GM18868 (cell line): Measurements from ENCODE around the gene NCKAP1.
"Not testable (repeated sequence)": the region's sequence is repeated elsewhere in the genome, so short reads cannot be mapped to it uniquely, and the experiment has no call there.

Experiments used
- ATAC-seq: cut with Tn5 transposase; IDR thresholded peaks from one replicate; pipeline ENCODE4 v1.9.1; 2021; ENCODE audit warnings: mild to moderate bottlenecking, moderate library complexity; ENCODE audit not compliant: unreplicated experiment

The NCKAP1 gene

GRCh38 chr2:183010112-183010511 lies 28.1 kb downstream of the NCKAP1 start:
- no peak for ATAC-seq

- no peak for ATAC-seq
These were observed 28.9 kb downstream of the NCKAP1 start for GRCh38 chr2:183009249-183009899.

GRCh38 chr2:183001948-183002347 lies 36.3 kb downstream of the NCKAP1 start:
- no peak for ATAC-seq

DNA sequence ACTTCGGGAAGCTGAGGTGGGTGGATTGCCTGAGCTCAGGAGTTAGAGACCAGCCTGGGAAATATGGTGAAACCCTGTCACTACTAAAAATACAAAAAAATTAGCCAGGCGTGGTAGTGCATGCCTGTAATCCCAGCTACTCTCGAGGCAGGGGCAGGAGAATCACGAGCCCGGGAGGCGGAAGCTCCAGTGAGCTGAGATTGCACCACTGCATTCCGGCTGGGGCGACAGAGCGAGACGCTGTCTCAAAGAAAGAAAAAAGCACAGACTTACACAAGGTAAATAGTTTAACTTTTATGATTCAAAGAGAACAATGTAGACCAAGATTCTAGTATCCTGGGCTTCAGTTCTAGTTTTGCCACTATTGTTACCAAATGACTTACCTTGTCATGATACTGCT lies 37.4 kb downstream of the NCKAP1 start:
- no peak for ATAC-seq

DNA sequence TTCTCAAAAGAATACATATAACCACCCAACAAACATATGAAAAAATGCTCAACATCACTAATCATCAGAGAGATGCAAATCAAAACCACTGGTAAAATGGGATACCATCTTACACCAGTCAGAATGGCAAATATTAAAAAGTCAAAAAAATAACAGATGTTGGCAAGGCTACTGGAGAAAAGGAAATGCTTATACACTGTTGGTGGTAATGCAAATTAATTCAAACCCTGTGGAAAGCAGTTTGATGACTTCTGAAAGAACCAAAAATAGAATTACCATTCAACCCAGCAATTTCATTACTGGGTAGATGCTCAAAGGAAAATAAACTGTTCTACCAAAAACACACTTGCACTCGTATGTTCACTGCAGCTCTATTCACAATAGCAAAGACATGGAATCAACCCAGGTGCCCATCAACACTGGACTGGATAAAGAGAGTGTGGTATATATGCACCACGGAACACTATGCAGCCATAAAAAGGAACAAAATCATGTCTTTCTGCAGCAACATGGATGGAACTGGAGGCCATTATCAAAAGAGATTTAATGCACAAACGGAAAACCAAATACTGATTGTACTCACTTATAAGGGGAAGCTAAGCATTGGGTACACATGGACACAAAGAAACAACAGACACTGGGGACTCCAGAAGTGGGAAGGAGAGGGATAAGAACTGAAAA lies 38.8 kb downstream of the NCKAP1 start:
- no peak for ATAC-seq

- no peak for ATAC-seq
These were observed 43.9 kb downstream of the NCKAP1 start for GRCh38 chr2:182994228-182994912.

DNA sequence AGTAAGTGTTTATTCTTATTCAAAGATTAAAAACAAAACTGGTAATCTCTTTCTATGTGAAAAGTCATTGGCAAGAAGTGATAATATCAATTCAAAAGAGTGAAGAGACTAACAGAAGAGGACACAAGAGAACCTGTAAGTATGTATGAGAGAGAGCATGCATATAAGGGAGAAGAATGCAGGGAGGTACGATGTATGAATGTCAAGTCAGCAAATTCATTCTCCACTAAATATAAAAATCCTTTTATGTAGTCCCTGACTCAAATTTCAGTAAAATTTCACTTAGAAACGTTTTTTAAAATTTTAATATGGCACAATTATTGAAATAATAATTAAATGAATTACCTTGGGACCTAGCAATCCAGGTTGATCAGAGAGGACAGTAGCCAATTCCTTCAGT lies 55.3 kb downstream of the NCKAP1 start:
- no peak for ATAC-seq

DNA sequence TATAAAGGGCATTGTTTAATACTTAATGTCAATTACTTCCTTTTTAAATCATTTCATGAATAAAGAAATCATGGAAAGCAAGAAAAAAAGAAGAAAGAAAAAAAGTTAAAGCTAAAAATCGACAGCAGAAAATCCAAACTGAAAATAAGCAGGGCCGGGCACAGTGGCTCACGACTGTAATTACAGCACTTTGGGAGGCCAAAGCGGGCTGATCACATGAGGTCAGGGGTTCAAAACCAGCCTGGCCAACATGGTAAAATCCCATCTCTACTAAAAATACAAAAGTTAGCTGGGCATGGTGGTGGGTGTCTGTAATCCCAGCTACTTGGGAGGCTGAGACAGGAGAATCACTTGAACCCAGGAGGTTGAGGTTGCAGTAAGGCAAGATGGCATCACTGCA lies 56.8 kb downstream of the NCKAP1 start:
- ATAC-seq, result not testable (repeated sequence)

GRCh38 chr2:182980652-182981051 lies 57.6 kb downstream of the NCKAP1 start:
- no peak for ATAC-seq

DNA sequence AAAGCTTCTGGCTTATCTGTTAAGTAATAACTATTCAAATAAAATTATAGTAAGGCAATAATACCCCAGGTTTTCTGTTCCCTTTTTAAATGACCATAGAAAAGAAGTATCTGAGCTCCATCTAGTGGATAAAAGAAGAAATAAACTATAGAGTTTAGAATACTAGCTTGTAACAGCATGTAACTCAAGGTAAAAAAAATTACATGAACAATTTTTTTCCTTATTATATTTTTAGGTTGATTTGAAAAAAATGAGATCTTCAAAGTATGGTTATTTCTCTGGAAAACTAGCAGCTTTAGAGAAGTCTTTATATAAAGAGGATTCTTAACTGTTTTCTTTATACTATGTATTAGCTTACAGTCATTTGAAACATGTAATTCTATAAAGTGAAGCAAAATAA lies 58.1 kb downstream of the NCKAP1 start:
- ATAC-seq, result peak; percentile 81

DNA sequence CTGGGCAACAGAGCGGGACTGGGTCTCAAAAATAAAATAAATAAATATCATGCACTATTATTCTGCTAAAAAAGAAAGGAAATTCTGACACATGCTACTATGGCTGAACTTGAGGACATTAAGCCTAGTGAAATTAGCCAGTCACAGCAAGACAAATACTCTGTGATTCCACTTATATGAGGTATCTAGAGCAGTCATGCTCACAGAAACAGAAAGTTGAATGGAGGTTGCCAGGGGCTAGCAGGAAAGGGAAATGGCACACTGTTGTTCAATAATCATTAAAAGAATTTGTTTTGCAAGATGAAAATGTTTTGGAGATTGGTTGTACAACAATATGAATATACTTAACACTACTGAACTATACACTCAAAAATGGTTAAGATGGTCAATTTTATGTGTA lies 60.8 kb downstream of the NCKAP1 start:
- ATAC-seq, result no peak

GRCh38 chr2:182973441-182974352 lies 64.6 kb downstream of the NCKAP1 start:
- ATAC-seq, result peak; percentile 54

- ATAC-seq, result no peak
These were observed 65.7 kb downstream of the NCKAP1 start for GRCh38 chr2:182972548-182972942.

DNA sequence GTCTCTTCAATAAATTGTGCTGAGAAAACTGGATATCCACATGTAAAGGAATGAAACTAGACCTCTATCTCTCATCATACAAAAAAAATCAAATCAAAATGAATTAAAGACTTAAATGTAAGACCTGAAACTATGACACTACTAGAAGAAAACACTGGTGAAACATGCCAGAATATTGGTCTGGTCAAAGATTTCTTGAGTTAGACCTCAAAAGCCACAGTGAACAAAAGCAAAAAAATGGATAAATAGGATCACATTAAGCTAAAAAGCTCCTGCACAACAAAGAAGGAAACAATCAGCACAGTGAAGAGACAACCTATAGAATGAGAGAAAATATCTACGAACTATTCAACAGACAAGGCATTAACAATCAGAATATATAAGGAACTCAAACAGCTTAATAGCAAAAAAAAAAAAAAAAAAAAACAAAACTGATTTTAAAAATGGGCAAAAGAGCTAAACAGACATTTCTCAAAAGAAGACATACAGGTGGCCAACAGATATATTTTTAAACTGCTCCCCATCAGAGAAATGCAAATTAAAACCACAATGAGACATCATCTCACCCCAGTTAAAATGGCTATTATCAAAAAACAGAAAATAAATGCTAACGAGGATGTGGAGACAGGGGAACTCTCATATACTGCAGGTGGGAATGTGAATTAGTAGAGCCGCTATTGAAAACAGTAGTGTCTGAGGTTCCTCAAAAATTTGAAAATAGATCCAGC lies 66.3 kb downstream of the NCKAP1 start:
- ATAC-seq, result no peak

DNA sequence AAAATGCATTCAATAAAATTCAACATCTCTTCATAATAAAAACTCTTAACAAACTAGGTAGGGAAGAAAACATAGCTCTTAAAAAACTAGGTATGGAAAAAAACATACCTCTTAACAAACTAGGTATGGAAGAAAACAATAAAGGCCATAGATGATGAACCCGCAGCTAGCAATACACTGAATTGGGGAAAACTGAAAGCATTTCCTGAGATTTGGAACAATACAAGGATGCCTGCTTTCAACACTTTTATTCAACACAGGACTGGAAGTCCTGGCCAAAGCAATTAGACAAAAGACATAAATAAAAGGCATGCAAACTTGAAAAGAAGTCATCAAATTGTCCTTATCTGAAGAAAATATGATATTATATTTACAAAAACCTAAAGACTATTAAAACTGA lies 67.8 kb downstream of the NCKAP1 start:
- ATAC-seq, result no peak

- ATAC-seq, result no peak
These were observed 69.8 kb downstream of the NCKAP1 start for GRCh38 chr2:182968493-182968892.

DNA sequence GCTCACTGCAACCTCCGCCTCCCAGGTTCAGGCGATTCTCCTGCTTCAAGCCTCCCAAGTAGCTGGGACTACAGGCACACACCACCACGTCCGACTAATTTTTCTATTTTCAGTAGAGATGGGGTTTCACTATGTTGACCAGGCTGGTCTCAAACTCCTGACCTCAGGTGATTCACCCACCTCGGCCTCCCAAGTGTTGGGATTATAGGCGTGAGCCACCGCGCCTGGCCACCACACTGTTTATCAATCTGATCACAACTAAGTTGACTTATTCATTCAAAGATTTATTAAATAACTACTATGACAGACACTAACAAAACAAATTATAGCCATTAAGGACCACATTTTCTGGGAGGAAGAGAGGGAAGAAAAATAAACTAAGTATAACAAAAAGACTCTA lies 71.9 kb downstream of the NCKAP1 start:
- not testable (repeated sequence) for ATAC-seq

DNA sequence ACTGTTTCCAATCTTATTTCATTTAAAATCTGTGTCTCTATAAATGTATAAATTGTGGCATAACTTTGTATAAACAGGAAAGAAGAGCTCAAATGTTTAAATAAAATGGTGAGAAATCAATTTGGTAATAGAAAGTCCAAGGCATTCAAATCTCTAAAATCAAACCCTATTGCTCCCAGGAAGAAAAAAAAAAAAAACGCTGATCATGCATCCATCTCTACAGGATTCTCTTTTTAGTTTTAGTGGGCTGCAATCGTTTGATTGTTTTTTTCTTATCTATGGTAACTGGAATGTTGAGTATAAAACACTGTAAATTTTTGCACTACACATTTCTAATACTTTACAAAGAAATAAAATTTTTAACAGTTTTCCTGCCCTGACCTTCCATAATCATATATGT lies 75.6 kb downstream of the NCKAP1 start:
- no peak for ATAC-seq

GRCh38 chr2:182960869-182961268 lies 77.4 kb downstream of the NCKAP1 start:
- not testable (repeated sequence) for ATAC-seq

DNA sequence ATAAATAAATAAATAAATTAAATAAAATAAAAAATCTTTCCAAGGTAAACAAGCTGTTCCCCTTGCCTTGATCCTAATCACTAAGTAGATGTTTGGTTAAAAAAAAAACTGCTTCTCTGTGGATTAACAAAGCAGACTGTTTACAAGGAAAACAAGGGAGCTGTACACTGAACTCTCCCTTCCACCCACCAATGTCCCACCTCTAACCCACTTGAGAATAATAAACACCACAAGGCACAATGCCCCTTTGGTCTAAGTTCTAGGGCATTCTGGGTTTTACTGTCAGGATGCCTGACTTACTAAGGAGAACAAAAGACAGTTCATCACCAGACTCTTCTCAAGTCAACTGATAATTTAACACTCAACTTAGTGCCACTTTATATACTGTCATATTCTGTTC lies 83.5 kb downstream of the NCKAP1 start:
- ATAC-seq, result no peak
